Ishikawa (cell line): ENCODE results near the gene SLC4A1AP.

Source experiments
- CEBPB ChIP-seq: IDR thresholded peaks from 2 replicates; pipeline ENCODE4 v1.6.1; 2012
- CREB1 ChIP-seq: IDR thresholded peaks from 2 replicates; pipeline ENCODE4 v1.6.1; 2012; ENCODE audit warnings: low read depth
- EGR1 ChIP-seq: IDR thresholded peaks from 2 replicates; pipeline ENCODE4 v1.6.1; 2012
- EP300 ChIP-seq: IDR thresholded peaks from 2 replicates; pipeline ENCODE4 v1.6.1; 2012; ENCODE audit warnings: borderline replicate concordance
- FOXM1 ChIP-seq: IDR thresholded peaks from 2 replicates; pipeline ENCODE4 v1.6.1; 2012; ENCODE audit warnings: low read depth, borderline replicate concordance
- MAX ChIP-seq: IDR thresholded peaks from 2 replicates; pipeline ENCODE4 v1.6.1; 2012
- NFIC ChIP-seq: IDR thresholded peaks from 2 replicates; pipeline ENCODE4 v1.6.1; 2012
- RAD21 ChIP-seq: IDR thresholded peaks from 2 replicates; pipeline ENCODE4 v1.6.1; 2012; ENCODE audit warnings: low read depth
- REST ChIP-seq: IDR thresholded peaks from 2 replicates; pipeline ENCODE4 v1.6.1; 2012; ENCODE audit warnings: low read depth, mild to moderate bottlenecking
- TAF1 ChIP-seq: IDR thresholded peaks from 2 replicates; pipeline ENCODE4 v1.6.1; 2012; ENCODE audit warnings: low read depth, mild to moderate bottlenecking
- TCF12 ChIP-seq: IDR thresholded peaks from 2 replicates; pipeline ENCODE4 v1.6.1; 2012; ENCODE audit warnings: low read depth
- TEAD4 ChIP-seq: IDR thresholded peaks from 2 replicates; pipeline ENCODE4 v1.6.1; 2012
- USF1 ChIP-seq: IDR thresholded peaks from 2 replicates; pipeline ENCODE4 v1.6.1; 2012
- YY1 ChIP-seq: IDR thresholded peaks from 2 replicates; pipeline ENCODE4 v1.6.1; 2012; ENCODE audit warnings: low read depth
- ZBTB7A ChIP-seq: IDR thresholded peaks from 2 replicates; pipeline ENCODE4 v1.6.1; 2012; ENCODE audit warnings: low read depth

SLC4A1AP gene

GRCh38 chr2:27689424-27689823, 25.7 kb downstream of the SLC4A1AP start:
- TF ChIP-seq TEAD4 (no peak), REST (no peak), CREB1 (no peak), YY1 (no peak), USF1 (no peak), MAX (no peak), TCF12 (no peak), TAF1 (no peak), FOXM1 (no peak), EGR1 (no peak), NFIC (no peak), RAD21 (no peak), CEBPB (no peak), EP300 (no peak)

- TF ChIP-seq RAD21 (no peak), FOXM1 (no peak), NFIC (no peak), CREB1 (no peak), TEAD4 (no peak), EP300 (no peak), TAF1 (no peak), CEBPB (no peak), MAX (no peak), TCF12 (no peak), USF1 (no peak), EGR1 (no peak), ZBTB7A (no peak), YY1 (no peak), REST (no peak)
These were observed 26.4 kb downstream of the SLC4A1AP start for GRCh38 chr2:27690052-27690451.

GRCh38 chr2:27697660-27698059, 34.0 kb downstream of the SLC4A1AP start:
- TF ChIP-seq MAX, result no peak
- no peak for TF ChIP-seq CREB1
- TF ChIP-seq EGR1, result no peak
- TF ChIP-seq RAD21, result no peak
- no peak for TF ChIP-seq YY1
- no peak for TF ChIP-seq FOXM1
- TF ChIP-seq TAF1, result no peak
- no peak for TF ChIP-seq CEBPB
- TF ChIP-seq USF1, result no peak
- no peak for TF ChIP-seq TCF12
- no peak for TF ChIP-seq EP300
- TF ChIP-seq REST, result no peak
- no peak for TF ChIP-seq NFIC
- TF ChIP-seq TEAD4, result no peak
- TF ChIP-seq ZBTB7A, result no peak

- TF ChIP-seq TAF1 (no peak), NFIC (no peak), EP300 (no peak), TCF12 (no peak), USF1 (no peak), EGR1 (no peak), CEBPB (no peak), MAX (no peak), YY1 (no peak), FOXM1 (no peak), RAD21 (no peak), ZBTB7A (no peak), TEAD4 (no peak), CREB1 (no peak), REST (no peak)
These were observed 38.0 kb downstream of the SLC4A1AP start for GRCh38 chr2:27701676-27702075.
